Mesendoderm (in vitro differentiated cells): ENCODE data around the gene FNDC3A.
"Not testable (repeated sequence)": the region's sequence is repeated elsewhere in the genome, so short reads cannot be mapped to it uniquely, and the experiment has no call there.

ENCODE experiments used
- DNase-seq: peaks from one replicate; pipeline ENCODE4 v3.0.0; 2013
- H2AK5ac ChIP-seq: 2 replicates; pipeline ENCODE4 v1.6.1; 2013; ENCODE audit warnings: low read length, inconsistent platforms
- H2BK120ac ChIP-seq: 2 replicates; pipeline ENCODE4 v1.6.1; 2013; ENCODE audit warnings: low read depth, mild to moderate bottlenecking, low read length, moderate library complexity, mixed read lengths
- H2BK15ac ChIP-seq: replicated peaks from 2 replicates; pipeline ENCODE4 v1.6.1; 2013; ENCODE audit warnings: low read depth, mild to moderate bottlenecking, moderate library complexity
- H2BK5ac ChIP-seq: 2 replicates; pipeline ENCODE4 v1.6.1; 2013; ENCODE audit warnings: low read length, inconsistent platforms
- H3K18ac ChIP-seq: 2 replicates; pipeline ENCODE4 v1.6.1; 2013; ENCODE audit warnings: mild to moderate bottlenecking, low read length, mixed read lengths
- H3K23ac ChIP-seq: one replicate; pipeline ENCODE4 v1.6.1; 2013; ENCODE audit warnings: low read length
- H3K27ac ChIP-seq: 2 replicates; pipeline ENCODE4 v1.5.1; 2013; ENCODE audit warnings: low read depth, mild to moderate bottlenecking, inconsistent platforms, low read length, moderate library complexity
- H3K27me3 ChIP-seq: 2 replicates; pipeline ENCODE4 v1.6.1; 2013; ENCODE audit warnings: low read length, control low read depth, mild to moderate bottlenecking, inconsistent platforms; ENCODE audit not compliant: insufficient read depth, poor library complexity
- H3K36me3 ChIP-seq: 2 replicates; pipeline ENCODE4 v1.6.1; 2013; ENCODE audit warnings: low read length, inconsistent platforms; ENCODE audit not compliant: control insufficient read depth, insufficient read depth
- H3K4ac ChIP-seq: one replicate; pipeline ENCODE4 v1.6.1; 2013; ENCODE audit warnings: low read depth, mild to moderate bottlenecking, low read length, moderate library complexity
- H3K4me1 ChIP-seq: 2 replicates; pipeline ENCODE4 v1.6.1; 2013; ENCODE audit warnings: low read depth, low read length, inconsistent platforms; ENCODE audit not compliant: control insufficient read depth
- H3K4me2 ChIP-seq: 2 replicates; pipeline ENCODE4 v1.6.1; 2013; ENCODE audit warnings: low read length
- H3K4me3 ChIP-seq: 2 replicates; pipeline ENCODE4 v1.5.1; 2013; ENCODE audit warnings: mild to moderate bottlenecking, low read length
- H3K56ac ChIP-seq: one replicate; pipeline ENCODE4 v1.6.1; 2013; ENCODE audit warnings: low read length
- H3K79me1 ChIP-seq: 2 replicates; pipeline ENCODE4 v1.6.1; 2013; ENCODE audit warnings: low read length, inconsistent platforms
- H3K79me2 ChIP-seq: 2 replicates; pipeline ENCODE4 v1.6.1; 2013; ENCODE audit warnings: mild to moderate bottlenecking, low read length; ENCODE audit not compliant: control insufficient read depth, insufficient read depth
- H3K9ac ChIP-seq: 2 replicates; pipeline ENCODE4 v1.6.1; 2013; ENCODE audit warnings: low read length, inconsistent platforms
- H4K5ac ChIP-seq: one replicate; pipeline ENCODE4 v1.6.1; 2013; ENCODE audit warnings: low read length
- H4K8ac ChIP-seq: one replicate; pipeline ENCODE4 v1.6.1; 2013; ENCODE audit warnings: low read depth, mild to moderate bottlenecking, control low read depth, low read length, moderate library complexity
- WGBS: extraction: QIAGEN DNeasy Blood & Tissue Kit; methylation state at CpG from one replicate; pipeline ENCODE4 v1.1.7; 2013; ENCODE audit warnings: low lambda C conversion rate, missing lambda C conversion rate; ENCODE audit not compliant: insufficient coverage; ENCODE audit errors: extremely low coverage; 5-methylcytosine and 5-hydroxymethylcytosine counted together

FNDC3A gene

DNA sequence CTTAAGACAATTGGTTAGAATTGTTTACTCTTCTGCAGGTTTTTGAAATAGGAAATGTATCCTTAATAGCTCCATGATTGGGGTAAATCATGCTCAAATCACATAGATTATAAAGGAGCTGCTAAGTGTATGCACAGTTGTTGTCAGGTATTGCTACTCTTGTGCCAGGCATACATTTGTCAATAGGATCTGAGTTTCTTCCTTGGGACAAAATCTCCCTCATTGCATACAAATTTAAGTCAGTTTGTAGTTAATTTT, 135.1 kb downstream of the FNDC3A start:
- no peak overlapping the region for H4K8ac ChIP-seq
- H3K9ac ChIP-seq, result peak overlapping the region; percentile 45
- no peak overlapping the region for H3K23ac ChIP-seq
- H3K27ac ChIP-seq, result no peak overlapping the region
- no peak for DNase-seq
- H3K4ac ChIP-seq, result no peak overlapping the region
- no peak overlapping the region for H3K18ac ChIP-seq
- peaks cover 2% of the 10 kb centered on the region for H3K79me1 ChIP-seq
- no peak overlapping the region for H2AK5ac ChIP-seq
- no peak overlapping the region for H3K4me3 ChIP-seq
- no peak overlapping the region for H2BK15ac ChIP-seq
- H2BK5ac ChIP-seq, result no peak overlapping the region
- no peaks in the 10 kb centered on the region for H3K27me3 ChIP-seq
- no peak overlapping the region for H3K56ac ChIP-seq
- no peak overlapping the region for H4K5ac ChIP-seq
- H3K36me3 ChIP-seq, result no peaks in the 10 kb centered on the region
- H3K4me1 ChIP-seq, result no peaks in the 10 kb centered on the region
- peak overlapping the region; percentile 51 for H3K4me2 ChIP-seq
- H3K79me2 ChIP-seq, result peaks cover 4% of the 10 kb centered on the region
- H2BK120ac ChIP-seq, result no peak overlapping the region

DNA sequence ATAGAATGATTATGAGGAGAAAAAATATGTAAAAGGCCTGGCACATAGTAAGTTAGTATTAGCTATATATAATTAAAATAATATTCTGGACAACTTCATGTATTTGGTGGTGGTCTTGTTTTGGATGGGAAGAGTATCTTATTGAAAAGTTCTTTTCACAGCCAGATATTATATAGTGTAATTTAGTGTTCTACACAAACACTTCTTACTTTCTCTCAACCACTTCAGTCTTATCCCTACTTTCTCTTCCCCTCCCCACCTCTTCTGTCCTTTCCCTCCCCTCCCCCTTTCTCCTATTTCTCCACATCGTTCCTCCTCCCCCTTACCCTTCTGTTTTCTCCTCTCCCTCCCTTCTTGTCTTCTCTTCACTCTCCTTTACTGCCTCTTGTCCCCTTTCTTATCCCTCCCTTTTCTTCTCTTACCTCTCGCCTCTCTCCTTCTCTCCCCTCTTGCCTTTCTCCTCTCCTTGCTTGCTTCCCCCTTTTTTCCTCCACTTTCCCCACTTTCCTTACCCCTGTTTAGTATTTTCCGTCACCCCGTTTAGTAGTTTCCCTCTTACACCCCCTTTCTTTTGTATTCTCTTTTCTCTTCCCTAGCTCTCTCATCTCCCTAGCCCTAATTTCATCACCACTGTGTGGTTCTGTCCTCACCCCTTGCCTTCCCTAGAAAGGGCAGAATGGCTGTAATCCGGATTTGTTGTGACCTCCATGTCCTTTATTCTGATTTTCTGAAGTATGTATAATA, 137.2 kb downstream of the FNDC3A start:
- no peak overlapping the region for H2AK5ac ChIP-seq
- H3K27me3 ChIP-seq, result no peaks in the 10 kb centered on the region
- H3K9ac ChIP-seq, result peak overlapping the region; percentile 66
- H3K23ac ChIP-seq, result no peak overlapping the region
- H2BK120ac ChIP-seq, result no peak overlapping the region
- DNase-seq, result peak; percentile 82
- no peaks in the 10 kb centered on the region for H3K36me3 ChIP-seq
- H3K18ac ChIP-seq, result no peak overlapping the region
- WGBS, result no CpG with 5 or more reads among the region's 5 CpGs
- H4K8ac ChIP-seq, result no peak overlapping the region
- H3K27ac ChIP-seq, result no peak overlapping the region
- no peak overlapping the region for H4K5ac ChIP-seq
- H3K4ac ChIP-seq, result no peak overlapping the region
- H3K4me3 ChIP-seq, result no peak overlapping the region
- H3K4me1 ChIP-seq, result no peaks in the 10 kb centered on the region
- H3K4me2 ChIP-seq, result peak overlapping the region; percentile 66
- H3K79me1 ChIP-seq, result peaks cover 4% of the 10 kb centered on the region
- H3K79me2 ChIP-seq, result peaks cover 4% of the 10 kb centered on the region
- no peak overlapping the region for H2BK15ac ChIP-seq
- H3K56ac ChIP-seq, result peak overlapping the region; percentile 81
- peak overlapping the region; percentile 61 for H2BK5ac ChIP-seq

DNA sequence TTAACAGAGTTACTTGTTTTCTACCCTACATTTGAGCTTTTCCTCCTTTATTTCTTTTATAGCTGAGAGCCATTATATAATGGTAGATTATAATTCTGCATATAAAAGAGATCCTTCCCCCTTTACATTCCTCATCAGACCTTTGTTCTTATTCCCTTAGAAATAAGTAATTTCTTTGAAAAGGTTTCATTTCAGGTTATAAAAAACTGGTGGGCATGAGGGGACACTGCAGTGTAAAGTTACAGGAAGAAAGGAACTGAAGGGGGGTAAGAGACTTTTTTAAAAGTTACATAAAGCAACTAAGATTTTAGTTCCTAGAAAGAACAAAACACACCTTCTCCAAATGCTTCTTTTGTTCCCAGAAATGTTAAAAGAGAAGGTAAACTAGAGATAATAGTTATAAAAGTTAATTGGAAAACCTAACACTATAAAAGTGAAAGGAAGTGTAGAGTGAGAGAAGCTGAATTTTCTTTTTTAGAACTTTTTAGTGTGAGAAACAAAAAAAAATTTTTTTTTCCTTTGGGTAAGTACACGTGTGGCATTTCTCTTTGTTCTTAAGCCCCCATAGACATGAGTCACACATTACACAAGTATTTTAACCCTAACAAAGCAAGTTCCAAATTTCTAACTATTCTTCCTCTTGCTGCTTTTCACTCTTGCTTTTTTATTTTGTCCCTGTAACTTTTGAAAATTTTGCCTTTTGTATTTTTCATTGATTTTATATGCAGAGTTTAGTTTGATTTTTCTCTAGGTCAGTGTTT, 138.0 kb downstream of the FNDC3A start:
- Histone ChIP-seq H2AK5ac (no peak overlapping the region), H3K27me3 (no peaks in the 10 kb centered on the region), H4K8ac (no peak overlapping the region), H3K23ac (no peak overlapping the region), H2BK5ac (no peak overlapping the region), H3K79me2 (peaks cover 4% of the 10 kb centered on the region), H3K9ac (peak overlapping the region; percentile 66), H4K5ac (no peak overlapping the region), H3K36me3 (no peaks in the 10 kb centered on the region), H3K56ac (peak overlapping the region; percentile 81), H3K4me3 (no peak overlapping the region), H3K79me1 (peaks cover 4% of the 10 kb centered on the region), H3K27ac (no peak overlapping the region), H2BK120ac (no peak overlapping the region), H3K4me2 (no peak overlapping the region), H3K18ac (no peak overlapping the region), H3K4ac (no peak overlapping the region), H2BK15ac (no peak overlapping the region), H3K4me1 (no peaks in the 10 kb centered on the region)
- DNase-seq, result peak; percentile 45
- no CpG with 5 or more reads among the region's 1 CpG for WGBS

DNA sequence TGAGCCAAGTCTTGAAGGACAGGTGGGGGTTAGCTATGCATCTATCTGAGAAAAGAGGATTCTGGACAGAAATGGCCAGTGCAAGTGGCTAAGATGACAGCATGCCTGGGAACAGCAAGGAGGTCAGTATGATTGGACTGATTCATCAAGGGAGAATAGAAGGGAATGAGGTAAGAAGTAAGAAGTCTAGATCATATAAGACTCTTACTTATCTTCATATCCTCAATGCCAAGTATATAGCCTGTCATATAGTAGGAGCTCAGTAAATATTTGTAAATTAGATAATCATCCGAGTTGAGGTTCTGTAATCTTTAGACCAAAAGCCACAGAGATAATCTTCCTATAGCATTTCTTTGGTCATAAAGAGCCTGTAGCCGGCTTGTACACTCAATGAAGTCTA, 141.2 kb downstream of the FNDC3A start:
- no peak overlapping the region for H3K27ac ChIP-seq
- H4K8ac ChIP-seq, result no peak overlapping the region
- no peak overlapping the region for H4K5ac ChIP-seq
- H3K4ac ChIP-seq, result no peak overlapping the region
- no peak overlapping the region for H3K23ac ChIP-seq
- no peak overlapping the region for H2BK15ac ChIP-seq
- H3K79me2 ChIP-seq, result peaks cover 2% of the 10 kb centered on the region
- no peak for DNase-seq
- no peaks in the 10 kb centered on the region for H3K4me1 ChIP-seq
- peaks cover 4% of the 10 kb centered on the region for H3K79me1 ChIP-seq
- H3K4me3 ChIP-seq, result no peak overlapping the region
- H3K56ac ChIP-seq, result no peak overlapping the region
- no CpG with 5 or more reads among the region's 2 CpGs for WGBS
- H2BK120ac ChIP-seq, result no peak overlapping the region
- H2AK5ac ChIP-seq, result no peak overlapping the region
- no peak overlapping the region for H3K9ac ChIP-seq
- H3K18ac ChIP-seq, result no peak overlapping the region
- no peak overlapping the region for H2BK5ac ChIP-seq
- H3K4me2 ChIP-seq, result no peak overlapping the region
- H3K36me3 ChIP-seq, result no peaks in the 10 kb centered on the region
- H3K27me3 ChIP-seq, result no peaks in the 10 kb centered on the region

DNA sequence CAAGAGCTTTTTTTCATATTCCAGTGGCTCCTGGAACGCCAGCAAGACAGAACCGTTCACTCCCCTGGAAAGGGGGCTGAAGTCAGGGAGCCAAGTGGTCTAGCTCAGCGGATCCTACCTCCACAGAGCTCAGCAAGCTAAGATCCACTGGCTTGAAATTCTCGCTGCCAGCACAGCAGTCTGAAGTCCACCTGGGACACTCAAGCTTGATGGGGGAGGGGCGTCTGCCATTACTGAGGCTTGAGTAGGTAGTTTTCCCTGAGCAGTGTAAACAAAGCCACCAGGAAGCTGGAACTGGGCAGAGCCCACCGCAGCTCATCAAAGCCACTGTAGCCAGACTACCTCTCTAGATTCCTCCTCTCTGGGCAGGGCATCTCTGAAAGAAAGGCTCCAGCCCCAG, 142.7 kb downstream of the FNDC3A start:
- H3K36me3 ChIP-seq, H4K8ac ChIP-seq, H3K4me3 ChIP-seq, H2BK5ac ChIP-seq, H3K4me1 ChIP-seq, H2BK120ac ChIP-seq, H3K79me1 ChIP-seq, H3K18ac ChIP-seq, H3K56ac ChIP-seq, H3K4me2 ChIP-seq, H3K9ac ChIP-seq, H3K79me2 ChIP-seq, H2AK5ac ChIP-seq, H4K5ac ChIP-seq, H3K23ac ChIP-seq, H3K27me3 ChIP-seq, H3K27ac ChIP-seq, DNase-seq, H2BK15ac ChIP-seq, H3K4ac ChIP-seq: not testable (repeated sequence)
- no CpG with 5 or more reads among the region's 6 CpGs for WGBS
